B cell (primary cell): ENCODE measurements around the gene MAP6. TPM values are rescaled to one million over a fixed set of nuclear protein-coding genes. Genes with fewer than 3 reads are reported as not detected.

Experiments used
- ATAC-seq: fragments of 200-7000 bp; cut with Tn5 transposase; one replicate; pipeline ENCODE4 v1.10.0; 2021; ENCODE audit warnings: low read depth, mild to moderate bottlenecking, moderate number of reproducible peaks, moderate library complexity
- CTCF ChIA-PET: fragments of 350-600 bp; sonication (Branson Sonifier 250); formaldehyde crosslinking; loops from one replicate; lab custom pipeline; 2021; ENCODE audit warnings: antibody characterized with exemption, inconsistent platforms; lab: Charles Lee
- POLR2A ChIA-PET: fragments of 350-600 bp; sonication (Branson Sonifier 250); formaldehyde crosslinking; loops from one replicate; lab custom pipeline; 2021; ENCODE audit warnings: antibody characterized with exemption; lab: Charles Lee
- DNase-seq: peaks from one replicate; pipeline ENCODE4 v3.0.0; 2013
- H2AFZ ChIP-seq: 2 replicates; pipeline ENCODE4 v1.6.1; 2012; ENCODE audit warnings: mild to moderate bottlenecking, low read depth, low read length; ENCODE audit not compliant: insufficient read depth, poor library complexity, severe bottlenecking
- H3K27ac ChIP-seq, 2 donors: 1 replicate in 1 of 2; 2 replicates in 1 of 2; pipeline ENCODE4 v1.5.1; 2012 to 2013; ENCODE audit warnings: low read length in 2 of 2, mild to moderate bottlenecking in 2 of 2, moderate library complexity in 1 of 2
- H3K27me3 ChIP-seq, 4 experiments: fragments of 200-600 bp in 1 of 4; sonication (generic) in 1 of 4; replicated peaks in 1 of 4; 1 replicate in 2 of 4; 2 replicates in 2 of 4; pipeline versions ENCODE4 v1.6.1 to v1.7.0; 2013 to 2016; ENCODE audit warnings: low read length in 3 of 4, mild to moderate bottlenecking in 2 of 4, mixed read lengths in 1 of 4, moderate library complexity in 1 of 4; ENCODE audit not compliant: insufficient read depth in 4 of 4, control insufficient read depth in 3 of 4; ENCODE audit errors: control extremely low read depth in 1 of 4
- H3K36me3 ChIP-seq, 2 experiments: replicated peaks in 1 of 2; 1 replicate in 1 of 2; 2 replicates in 1 of 2; pipeline versions ENCODE4 v1.6.1 to v1.7.1; 2013; ENCODE audit warnings: low read length in 1 of 2; ENCODE audit not compliant: insufficient read depth in 2 of 2, control insufficient read depth in 1 of 2; ENCODE audit errors: control extremely low read depth in 1 of 2, extremely low read depth in 1 of 2
- H3K4me1 ChIP-seq, 2 donors: fragments of 200-600 bp in 1 of 2; sonication (generic) in 1 of 2; 1 replicate in 1 of 2; 2 replicates in 1 of 2; pipeline versions ENCODE4 v1.5.1 to v1.6.1; 2013 to 2017; ENCODE audit warnings: low read length in 2 of 2; ENCODE audit not compliant: control insufficient read depth in 2 of 2, insufficient read depth in 2 of 2
- H3K4me2 ChIP-seq: replicated peaks from 2 replicates; pipeline ENCODE3; 2012; ENCODE audit warnings: mild to moderate bottlenecking, low read depth, low read length; ENCODE audit not compliant: poor library complexity, severe bottlenecking
- H3K4me3 ChIP-seq, 5 experiments: fragments of 200-600 bp in 1 of 5; sonication (generic) in 1 of 5; 1 replicate in 3 of 5; 2 replicates in 2 of 5; pipeline versions ENCODE4 v1.5.1 to v1.7.0; 2011 to 2016; ENCODE audit warnings: low read length in 4 of 5, mild to moderate bottlenecking in 4 of 5, low read depth in 2 of 5, control low read depth in 1 of 5, moderate library complexity in 1 of 5; ENCODE audit not compliant: insufficient read depth in 1 of 5; ENCODE audit errors: control extremely low read depth in 1 of 5, extremely low read depth in 1 of 5
- H3K79me2 ChIP-seq: fragments of 200-600 bp; sonication (generic); one replicate; pipeline ENCODE4 v1.6.0; 2016; ENCODE audit warnings: low read length; ENCODE audit not compliant: control insufficient read depth, insufficient read depth
- H3K9ac ChIP-seq: fragments of 200-600 bp; sonication (generic); 2 replicates; pipeline ENCODE4 v1.6.1; 2017; ENCODE audit warnings: mild to moderate bottlenecking, low read length, moderate library complexity
- H3K9me3 ChIP-seq, 3 donors: one replicate each; pipeline versions ENCODE4 v1.6.1 to v1.7.1; 2013; ENCODE audit warnings: low read length in 2 of 3; ENCODE audit not compliant: control insufficient read depth in 2 of 3, insufficient read depth in 1 of 3; ENCODE audit errors: control extremely low read depth in 1 of 3
- H4K20me1 ChIP-seq: 2 replicates; pipeline ENCODE4 v1.6.0; 2012; ENCODE audit warnings: mild to moderate bottlenecking, low read length; ENCODE audit not compliant: insufficient read depth, control insufficient read depth, poor library complexity, severe bottlenecking
- H3K27ac Mint-ChIP-seq: one replicate; pipeline ENCODE4 v1.8.0; 2021; ENCODE audit warnings: mixed read lengths
- H3K27me3 Mint-ChIP-seq: one replicate; pipeline ENCODE4 v1.8.0; 2021; ENCODE audit warnings: mixed read lengths
- H3K4me1 Mint-ChIP-seq: one replicate; pipeline ENCODE4 v1.8.0; 2021; ENCODE audit warnings: mixed read lengths
- H3K4me3 Mint-ChIP-seq: one replicate; pipeline ENCODE4 v1.8.0; 2021; ENCODE audit warnings: mixed read lengths
- H3K9me3 Mint-ChIP-seq: one replicate; pipeline ENCODE4 v1.8.0; 2022; ENCODE audit warnings: mixed read lengths; ENCODE audit not compliant: insufficient read depth
- EZH2 ChIP-seq: IDR thresholded peaks from 2 replicates; pipeline ENCODE4 v1.6.1; 2012; ENCODE audit warnings: borderline replicate concordance, low read depth, mild to moderate bottlenecking, moderate library complexity, low read length; ENCODE audit not compliant: insufficient read depth, poor library complexity, severe bottlenecking
- WGBS: methylation state at CpG from one replicate; pipeline ENCODE4 v1.1.5; 2013; ENCODE audit warnings: missing lambda C conversion rate; ENCODE audit not compliant: insufficient coverage; 5-methylcytosine and 5-hydroxymethylcytosine counted together
- intact Hi-C: fragments of 100-400 bp; cut with micrococcal nuclease; formaldehyde crosslinking; loops from one replicate; pipeline ENCODE4 v1.10.0; 2022
- polyA plus RNA-seq: library from polyadenylated mRNA; depleted of rRNA; stranded (reverse); fragments of >200 nt; gene quantifications from 2 replicates; pipeline ENCODE4 v1.2.3, GENCODE V29; 2012
- total RNA-seq, 2 donors: library from RNA; stranded (reverse); fragments of 120-200 nt in 1 of 2; gene quantifications; 1 replicate in 1 of 2; 2 replicates in 1 of 2; pipeline versions ENCODE4 v1.2.3 to v1.2.4, GENCODE V29; 2013 to 2022
- TF ChIP-seq, protein P1 (sequence below): fragments of 200-600 bp; IDR thresholded peaks from one replicate; pipeline ENCODE4 v1.8.0; 2022; ENCODE audit warnings: antibody characterized with exemption, mild to moderate bottlenecking

Gene MAP6
- total and polyA plus RNA-seq, 2 donors (not counting 1 experiment from before 2014, with no cell fraction given) = 0.54 to 0.57 TPM

DNA sequence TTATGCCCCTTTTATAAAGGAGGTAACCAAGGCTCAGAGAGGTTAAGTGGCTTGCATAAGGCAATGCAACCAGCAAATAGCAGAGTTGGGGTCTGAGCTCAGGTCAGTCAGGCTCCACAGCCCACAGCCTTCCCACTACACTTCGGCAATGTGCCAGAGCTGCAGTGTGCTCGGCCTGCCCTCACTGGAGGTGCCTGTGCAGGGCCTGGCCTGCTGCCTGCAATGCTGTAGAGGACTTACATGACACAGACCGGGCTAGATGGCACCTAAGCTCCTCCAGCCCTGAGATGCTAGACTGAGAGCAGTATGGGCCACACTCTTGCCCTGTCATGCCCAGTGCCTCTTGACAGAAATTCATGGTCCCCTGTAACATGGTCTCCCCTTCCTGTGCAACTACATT, 57.0 kb downstream of the MAP6 start:
- POLR2A ChIA-PET = no interaction called here
- no peak overlapping the region for H3K4me2 ChIP-seq
- H3K4me1 ChIP-seq = no peaks in the 10 kb centered on the region
- H3K9me3 ChIP-seq = no peaks in the 10 kb centered on the region
- H3K36me3 ChIP-seq = no peaks in the 10 kb centered on the region
- intact Hi-C loops = no loop called here
- no peak for ATAC-seq
- Mint-ChIP-seq H3K4me1 (no peaks in the 10 kb centered on the region), H3K4me3 (no peak overlapping the region), H3K27me3 (peaks cover 16% of the 10 kb centered on the region), H3K9me3 (no peaks in the 10 kb centered on the region), H3K27ac (no peak overlapping the region)
- H4K20me1 ChIP-seq = no peaks in the 10 kb centered on the region
- WGBS = 83% methylated on average over 3 of the region's 3 CpGs
- no peaks in the 10 kb centered on the region for H3K27me3 ChIP-seq
- CTCF ChIA-PET = interaction anchor here (0.8 kb wide), 1 partner anchor 17 kb away, joined by 3 read pairs; no protein-coding TSS in a partner anchor
- H2AFZ ChIP-seq = no peak overlapping the region
- H3K9ac ChIP-seq = no peak overlapping the region
- TF ChIP-seq EZH2 = no peak
- TF ChIP-seq, protein P1, sequence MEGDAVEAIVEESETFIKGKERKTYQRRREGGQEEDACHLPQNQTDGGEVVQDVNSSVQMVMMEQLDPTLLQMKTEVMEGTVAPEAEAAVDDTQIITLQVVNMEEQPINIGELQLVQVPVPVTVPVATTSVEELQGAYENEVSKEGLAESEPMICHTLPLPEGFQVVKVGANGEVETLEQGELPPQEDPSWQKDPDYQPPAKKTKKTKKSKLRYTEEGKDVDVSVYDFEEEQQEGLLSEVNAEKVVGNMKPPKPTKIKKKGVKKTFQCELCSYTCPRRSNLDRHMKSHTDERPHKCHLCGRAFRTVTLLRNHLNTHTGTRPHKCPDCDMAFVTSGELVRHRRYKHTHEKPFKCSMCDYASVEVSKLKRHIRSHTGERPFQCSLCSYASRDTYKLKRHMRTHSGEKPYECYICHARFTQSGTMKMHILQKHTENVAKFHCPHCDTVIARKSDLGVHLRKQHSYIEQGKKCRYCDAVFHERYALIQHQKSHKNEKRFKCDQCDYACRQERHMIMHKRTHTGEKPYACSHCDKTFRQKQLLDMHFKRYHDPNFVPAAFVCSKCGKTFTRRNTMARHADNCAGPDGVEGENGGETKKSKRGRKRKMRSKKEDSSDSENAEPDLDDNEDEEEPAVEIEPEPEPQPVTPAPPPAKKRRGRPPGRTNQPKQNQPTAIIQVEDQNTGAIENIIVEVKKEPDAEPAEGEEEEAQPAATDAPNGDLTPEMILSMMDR = no peak
- no peaks in the 10 kb centered on the region for H3K79me2 ChIP-seq
- no peak overlapping the region for H3K27ac ChIP-seq
- DNase-seq = no peak
- no peak overlapping the region for H3K4me3 ChIP-seq

GRCh38 chr11:75606099-75606498, 62.7 kb downstream of the MAP6 start:
- ChIA-PET POLR2A (no interaction called here), CTCF (no interaction called here)
- no peaks in the 10 kb centered on the region for H3K9me3 Mint-ChIP-seq

More at GRCh38 chr11:75606099-75606498, 62.7 kb downstream of the MAP6 start:
- Mint-ChIP-seq H3K27me3 (peaks cover 49% of the 10 kb centered on the region), H3K4me1 (no peaks in the 10 kb centered on the region), H3K4me3 (no peak overlapping the region), H3K27ac (no peak overlapping the region)
- DNase-seq = no peak
- Histone ChIP-seq H3K4me2 (no peak overlapping the region), H3K4me1 (no peaks in the 10 kb centered on the region), H3K9ac (no peak overlapping the region), H3K9me3 (no peaks in the 10 kb centered on the region), H3K27ac (no peak overlapping the region), H3K79me2 (no peaks in the 10 kb centered on the region), H2AFZ (no peak overlapping the region), H4K20me1 (no peaks in the 10 kb centered on the region), H3K36me3 (no peaks in the 10 kb centered on the region), H3K4me3 (no peak overlapping the region), H3K27me3 (peaks cover 0 to 2% (median 0%) of the 10 kb centered on the region in 4 experiments)
- TF ChIP-seq EZH2 = no peak
- TF ChIP-seq, protein P1 = no peak
- intact Hi-C loops = no loop called here
- no peak for ATAC-seq
- WGBS = 88% methylated on average over 7 of the region's 8 CpGs
